ENCODE data around the gene ALX3. TPM values are rescaled to one million over a fixed set of nuclear protein-coding genes. Genes with fewer than 3 reads are reported as not detected.
A peak's percentile ranks its signal among the peaks of the same experiment; 100 is the strongest.
"Not testable (repeated sequence)": the region's sequence is repeated elsewhere in the genome, so short reads cannot be mapped to it uniquely, and the experiment has no call there.

The ALX3 gene
- total and polyA plus RNA-seq, 7 donors: 0.04 to 0.11 (median 0.05) TPM; not detected in 4

DNA sequence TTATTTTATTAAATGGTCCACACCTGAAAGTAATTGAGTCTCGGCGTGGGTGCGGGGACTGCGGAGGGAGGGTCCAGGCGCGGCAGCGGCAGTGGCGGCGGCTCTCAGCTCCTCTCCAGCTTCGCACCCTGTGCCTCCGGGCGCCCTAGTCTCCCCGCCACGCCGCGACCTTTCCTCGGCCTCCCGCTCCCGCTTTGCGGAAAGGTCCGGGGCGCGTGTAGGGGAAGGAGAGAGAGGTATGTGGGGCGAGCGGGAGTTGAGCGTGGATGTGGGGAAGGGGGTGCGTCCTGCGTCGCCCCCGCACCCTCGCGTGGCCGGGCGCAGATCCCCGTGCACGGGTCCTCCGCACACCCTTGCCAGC lies 13.4 kb upstream of the ALX3 start:
- intact Hi-C loops (cut with DNase I): no loop called here
- H3K4me3 ChIP-seq: peak overlapping the region; percentile 78
- H3K36me3 ChIP-seq (ENCODE audit: insufficient read depth in 1 of 2, low read depth in 1 of 2): no peaks in the 10 kb centered on the region
- 9 to 15% (median 13%) methylated on average over 36 to 37 of the region's 37 CpGs for WGBS, 3 donors
- peaks cover 6% of the 10 kb centered on the region for H3K4me1 ChIP-seq
- H3K27ac ChIP-seq: no peak overlapping the region
- TF ChIP-seq, protein P1, sequence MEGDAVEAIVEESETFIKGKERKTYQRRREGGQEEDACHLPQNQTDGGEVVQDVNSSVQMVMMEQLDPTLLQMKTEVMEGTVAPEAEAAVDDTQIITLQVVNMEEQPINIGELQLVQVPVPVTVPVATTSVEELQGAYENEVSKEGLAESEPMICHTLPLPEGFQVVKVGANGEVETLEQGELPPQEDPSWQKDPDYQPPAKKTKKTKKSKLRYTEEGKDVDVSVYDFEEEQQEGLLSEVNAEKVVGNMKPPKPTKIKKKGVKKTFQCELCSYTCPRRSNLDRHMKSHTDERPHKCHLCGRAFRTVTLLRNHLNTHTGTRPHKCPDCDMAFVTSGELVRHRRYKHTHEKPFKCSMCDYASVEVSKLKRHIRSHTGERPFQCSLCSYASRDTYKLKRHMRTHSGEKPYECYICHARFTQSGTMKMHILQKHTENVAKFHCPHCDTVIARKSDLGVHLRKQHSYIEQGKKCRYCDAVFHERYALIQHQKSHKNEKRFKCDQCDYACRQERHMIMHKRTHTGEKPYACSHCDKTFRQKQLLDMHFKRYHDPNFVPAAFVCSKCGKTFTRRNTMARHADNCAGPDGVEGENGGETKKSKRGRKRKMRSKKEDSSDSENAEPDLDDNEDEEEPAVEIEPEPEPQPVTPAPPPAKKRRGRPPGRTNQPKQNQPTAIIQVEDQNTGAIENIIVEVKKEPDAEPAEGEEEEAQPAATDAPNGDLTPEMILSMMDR (IDR thresholded peaks at IDR 0.05): no peak
- DNase-seq: peak in 1 of 2 donors; percentile 50
- ATAC-seq: peak in 3 of 4 donors; percentile 25 to 43 (median 38)
- no peaks in the 10 kb centered on the region for H3K9me3 ChIP-seq
- peaks cover 2 to 56% (median 15%) of the 10 kb centered on the region in 3 donors for H3K27me3 ChIP-seq (ENCODE audit: insufficient read depth in 3 of 3, low read length in 2 of 3)

DNA sequence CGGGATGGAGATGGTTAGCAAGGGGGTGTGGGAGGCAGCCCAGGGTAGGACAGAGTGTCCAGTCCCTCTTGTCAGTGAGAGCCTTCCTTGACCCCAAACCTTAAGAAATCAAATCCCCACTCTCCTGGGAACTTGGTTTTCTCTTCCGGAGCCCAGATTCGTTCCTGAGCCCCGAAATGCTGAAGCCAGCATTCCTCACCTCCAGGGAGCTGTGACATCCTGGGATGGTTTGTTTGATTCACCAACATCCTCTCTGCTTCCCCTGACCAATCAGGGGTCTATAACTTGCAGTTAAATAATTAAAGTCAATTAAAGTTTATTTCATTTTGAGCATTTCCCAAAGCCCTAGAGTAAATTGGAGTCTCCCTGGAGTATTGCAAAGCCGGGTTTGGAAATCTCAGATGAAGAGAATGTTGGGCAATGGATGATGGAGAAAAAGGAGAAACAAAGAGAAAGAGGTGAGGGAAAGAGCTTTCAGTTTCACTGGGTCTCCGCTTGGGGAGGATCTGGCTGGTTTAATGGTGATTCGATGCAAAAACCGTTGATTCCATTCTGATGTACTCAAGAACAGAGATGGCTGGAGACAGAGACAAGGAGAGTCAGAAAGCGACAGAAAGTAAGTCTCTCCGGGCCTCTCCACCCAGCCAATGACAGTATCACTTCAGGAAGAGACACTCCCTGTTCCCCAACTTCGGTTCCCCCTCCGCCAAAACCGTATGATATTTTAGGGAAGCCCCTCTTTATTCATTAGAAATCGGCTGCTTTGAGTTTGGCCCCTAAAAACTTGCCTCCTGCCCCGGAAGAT lies 12.8 kb upstream of the ALX3 start:
- Histone ChIP-seq H3K27ac (no peak overlapping the region), H3K27me3 (ENCODE audit: insufficient read depth in 3 of 3, low read length in 2 of 3) (peaks cover 2 to 56% (median 15%) of the 10 kb centered on the region in 3 donors), H3K4me1 (peaks cover 6% of the 10 kb centered on the region), H3K9me3 (no peaks in the 10 kb centered on the region), H3K4me3 (peak overlapping the region; percentile 78), H3K36me3 (ENCODE audit: insufficient read depth in 1 of 2, low read depth in 1 of 2) (no peaks in the 10 kb centered on the region)
- DNase-seq (peak in 1 of 2 donors; percentile 8), ATAC-seq (no peak)
- 45 to 49% (median 47%) methylated on average over 15 of the region's 15 CpGs for WGBS, 3 donors
- TF ChIP-seq, protein P1 (IDR thresholded peaks at IDR 0.05): no peak
- intact Hi-C loops (cut with DNase I): no loop called here

DNA sequence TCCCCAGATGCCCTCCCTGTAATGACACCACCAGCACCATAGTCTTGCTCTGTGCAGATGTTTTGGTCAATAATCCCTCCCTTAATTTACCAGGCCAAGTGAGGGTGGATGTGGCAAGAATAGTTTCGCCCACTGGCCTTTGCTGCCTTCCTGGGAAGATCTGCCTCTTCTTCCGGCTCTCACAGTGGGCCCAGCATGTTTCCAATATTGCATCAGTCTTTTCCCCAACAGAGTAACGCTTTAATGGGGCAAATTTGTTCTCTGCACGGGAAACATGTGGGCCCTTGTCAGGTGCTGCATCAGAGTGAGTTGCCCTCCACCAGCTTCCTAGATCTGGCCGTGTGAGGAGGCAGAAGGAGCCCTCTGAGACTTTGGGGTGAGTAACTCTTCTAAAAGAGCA lies 12.0 kb upstream of the ALX3 start:
- peak in 1 of 2 donors; percentile 0 for DNase-seq

DNA sequence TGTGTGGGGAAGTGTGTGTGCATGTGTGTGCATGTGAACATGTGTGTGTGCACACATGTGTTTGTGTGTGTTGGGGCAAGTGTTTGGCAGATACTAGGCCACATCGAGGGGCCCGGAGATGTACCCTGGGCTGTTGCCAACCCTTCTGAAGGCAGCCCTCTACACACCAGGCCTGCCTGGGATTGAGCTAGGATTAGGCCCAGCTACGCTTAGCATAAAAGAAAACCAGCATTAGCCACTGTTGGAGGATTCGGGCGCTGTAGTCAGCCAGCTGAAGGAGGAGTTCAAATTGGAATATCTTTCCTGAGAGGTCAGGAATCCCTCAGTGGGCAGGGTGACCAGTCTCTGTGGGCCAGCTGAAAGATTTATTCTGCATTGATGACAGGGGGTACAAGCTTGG lies 10.6 kb upstream of the ALX3 start:
- H3K36me3 ChIP-seq (ENCODE audit: insufficient read depth in 1 of 2, low read depth in 1 of 2): no peaks in the 10 kb centered on the region
- H3K27me3 ChIP-seq (ENCODE audit: insufficient read depth in 3 of 3, low read length in 2 of 3): peaks cover 2 to 37% (median 15%) of the 10 kb centered on the region in 3 donors
- ATAC-seq (no peak), DNase-seq (peak in 1 of 2 donors; percentile 14)
- intact Hi-C loops (cut with DNase I): no loop called here
- no peak overlapping the region for H3K4me3 ChIP-seq
- no peak overlapping the region for H3K27ac ChIP-seq
- TF ChIP-seq, protein P1 (IDR thresholded peaks at IDR 0.05): no peak
- no peaks in the 10 kb centered on the region for H3K9me3 ChIP-seq
- 69 to 78% (median 72%) methylated on average over 5 of the region's 5 CpGs for WGBS, 3 donors
- H3K4me1 ChIP-seq: peaks cover 6% of the 10 kb centered on the region

More for the DNA sequence above, 12.0 kb upstream of the ALX3 start:
- peaks cover 2 to 49% (median 15%) of the 10 kb centered on the region in 3 donors for H3K27me3 ChIP-seq (ENCODE audit: insufficient read depth in 3 of 3, low read length in 2 of 3)
- intact Hi-C loops (cut with DNase I): no loop called here
- H3K4me3 ChIP-seq: no peak overlapping the region
- no peak for ATAC-seq
- WGBS, 3 donors: 78 to 90% (median 89%) methylated on average over 5 of the region's 5 CpGs
- peaks cover 6% of the 10 kb centered on the region for H3K4me1 ChIP-seq
- H3K36me3 ChIP-seq (ENCODE audit: insufficient read depth in 1 of 2, low read depth in 1 of 2): no peaks in the 10 kb centered on the region
- no peak overlapping the region for H3K27ac ChIP-seq
- TF ChIP-seq, protein P1 (IDR thresholded peaks at IDR 0.05): no peak
- no peaks in the 10 kb centered on the region for H3K9me3 ChIP-seq

DNA sequence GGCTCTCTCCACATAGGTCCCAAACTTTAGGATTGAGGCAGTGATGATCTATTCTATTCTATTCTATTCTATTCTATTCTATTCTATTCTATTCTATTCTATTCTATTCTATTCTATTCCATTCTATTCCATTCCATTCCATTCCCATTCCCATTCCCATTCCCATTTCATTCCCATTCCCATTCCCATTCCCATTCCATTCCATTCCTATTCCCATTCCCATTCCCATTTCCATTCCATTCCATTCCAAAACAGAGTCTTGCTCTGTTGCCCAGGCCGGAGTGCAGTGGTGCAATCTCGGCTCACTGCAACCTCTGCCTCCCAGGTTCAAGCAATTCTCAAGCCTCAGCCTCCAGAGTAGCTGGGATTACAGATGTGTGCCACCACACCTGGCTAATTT lies 9.5 kb upstream of the ALX3 start:
- H3K27me3 ChIP-seq (ENCODE audit: insufficient read depth in 3 of 3, low read length in 2 of 3): peaks cover 2 to 27% (median 13%) of the 10 kb centered on the region in 3 donors

More for the DNA sequence above, 9.5 kb upstream of the ALX3 start:
- WGBS, 3 donors: 98 to 99% (median 98%) methylated on average over 2 of the region's 2 CpGs
- H3K36me3 ChIP-seq (ENCODE audit: insufficient read depth in 1 of 2, low read depth in 1 of 2); DNase-seq; H3K4me1 ChIP-seq; intact Hi-C loops (cut with DNase I); H3K27ac ChIP-seq; ATAC-seq; H3K9me3 ChIP-seq; H3K4me3 ChIP-seq: not testable (repeated sequence)
